ENCODE data around the gene FBXL13. TPM values are rescaled to one million over a fixed set of nuclear protein-coding genes. Genes with fewer than 3 reads are reported as not detected.

Gene FBXL13
- total and polyA plus RNA-seq, 10 of the 15 experiments (the other 5 are each of a cell fraction or from before 2014, with no cell fraction given): 0.08 to 0.95 (median 0.28) TPM; not detected in 2

DNA sequence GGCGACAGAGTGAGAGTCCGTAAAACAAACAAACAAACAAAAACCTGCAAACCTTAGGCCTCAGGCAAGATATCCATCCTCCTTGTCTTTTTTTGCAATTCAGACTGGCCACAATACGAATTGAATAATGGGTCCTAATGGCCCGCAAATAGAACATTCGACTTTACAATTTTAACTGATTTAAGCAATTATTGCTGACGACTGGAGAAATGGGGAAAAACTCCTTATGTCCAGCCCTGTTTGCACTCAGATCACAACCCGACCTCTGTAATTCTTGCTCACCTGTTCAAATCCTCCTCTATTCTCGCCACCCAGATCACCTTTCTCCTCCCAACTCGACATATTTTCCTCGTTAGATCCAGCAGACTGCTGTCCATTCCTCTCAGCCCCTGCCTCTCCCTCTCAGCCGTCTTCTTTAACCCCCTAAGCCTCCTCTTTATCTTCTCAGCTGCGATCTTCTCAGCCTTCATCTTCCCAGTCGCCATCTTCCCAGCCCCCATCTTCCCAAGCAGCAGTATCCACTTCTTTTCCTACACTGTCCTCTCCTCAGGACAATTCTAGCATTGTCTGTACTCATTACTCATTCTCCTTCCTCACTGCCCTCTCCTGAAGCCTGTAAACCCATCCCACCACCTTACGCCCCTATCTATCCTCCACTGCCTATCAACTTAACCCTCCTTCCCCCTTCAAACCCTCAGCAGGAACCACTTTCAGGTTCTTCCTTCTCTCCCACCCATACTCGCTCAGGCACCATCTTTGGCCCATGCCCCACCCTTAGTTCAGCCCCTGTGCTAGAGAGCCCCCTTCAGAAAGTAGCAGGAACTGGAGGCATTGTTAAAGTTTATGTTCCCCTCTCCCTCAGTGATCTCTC, 100.0 kb downstream of the FBXL13 start:
- BruUV-seq (replicated peaks): no TSS peak
- no peak overlapping the region for H2AFZ ChIP-seq (ENCODE audit: control insufficient read depth, low read depth, low read length)
- H3K27ac ChIP-seq (ENCODE audit: control insufficient read depth, insufficient read depth): no peak overlapping the region
- H4K20me1 ChIP-seq (ENCODE audit: control insufficient read depth, insufficient read depth): no peaks in the 10 kb centered on the region
- H3K4me2 ChIP-seq (ENCODE audit: control insufficient read depth, insufficient read depth): no peak overlapping the region
- no peak overlapping the region for H3K9ac ChIP-seq (ENCODE audit: control insufficient read depth, insufficient read depth, low read length)
- no peaks in the 10 kb centered on the region for H3K36me3 ChIP-seq (ENCODE audit: control insufficient read depth in 2 of 2, insufficient read depth in 2 of 2, low read length in 1 of 2)
- no peaks in the 10 kb centered on the region for H3K27me3 ChIP-seq (replicated peaks in 1 of 2; ENCODE audit: control insufficient read depth in 2 of 2, insufficient read depth in 2 of 2, low read length in 1 of 2)
- no peaks in the 10 kb centered on the region for H3K4me1 ChIP-seq (ENCODE audit: control insufficient read depth, insufficient read depth, low read length)
- 48% methylated on average over 15 of the region's 15 CpGs for WGBS (ENCODE audit: insufficient coverage, insufficient replicate concordance, low lambda C conversion rate, missing lambda C conversion rate)
- TF ChIP-seq DPF2 (IDR thresholded peaks at IDR 0.05) (no peak), SMC3 (IDR thresholded peaks at IDR 0.05; ENCODE audit: borderline replicate concordance, low read length) (0 out of 2 replicates have a peak, but pooled peaks have one; percentile 6), SPI1 (IDR thresholded peaks at IDR 0.05; ENCODE audit: borderline replicate concordance, insufficient read depth, low read depth, low read length) (no peak), STAT1 (conservative IDR thresholded peaks at IDR 0.05) (no peak), RFX5 (IDR thresholded peaks at IDR 0.05; ENCODE audit: low read depth, low read length) (no peak), HDAC2 (IDR thresholded peaks at IDR 0.05) (no peak), NBN (IDR thresholded peaks at IDR 0.05) (no peak), RAD21 (IDR thresholded peaks at IDR 0.05; ENCODE audit: insufficient read depth, low read depth, low read length) (peak; percentile 56)
- TF ChIP-seq, protein P1, sequence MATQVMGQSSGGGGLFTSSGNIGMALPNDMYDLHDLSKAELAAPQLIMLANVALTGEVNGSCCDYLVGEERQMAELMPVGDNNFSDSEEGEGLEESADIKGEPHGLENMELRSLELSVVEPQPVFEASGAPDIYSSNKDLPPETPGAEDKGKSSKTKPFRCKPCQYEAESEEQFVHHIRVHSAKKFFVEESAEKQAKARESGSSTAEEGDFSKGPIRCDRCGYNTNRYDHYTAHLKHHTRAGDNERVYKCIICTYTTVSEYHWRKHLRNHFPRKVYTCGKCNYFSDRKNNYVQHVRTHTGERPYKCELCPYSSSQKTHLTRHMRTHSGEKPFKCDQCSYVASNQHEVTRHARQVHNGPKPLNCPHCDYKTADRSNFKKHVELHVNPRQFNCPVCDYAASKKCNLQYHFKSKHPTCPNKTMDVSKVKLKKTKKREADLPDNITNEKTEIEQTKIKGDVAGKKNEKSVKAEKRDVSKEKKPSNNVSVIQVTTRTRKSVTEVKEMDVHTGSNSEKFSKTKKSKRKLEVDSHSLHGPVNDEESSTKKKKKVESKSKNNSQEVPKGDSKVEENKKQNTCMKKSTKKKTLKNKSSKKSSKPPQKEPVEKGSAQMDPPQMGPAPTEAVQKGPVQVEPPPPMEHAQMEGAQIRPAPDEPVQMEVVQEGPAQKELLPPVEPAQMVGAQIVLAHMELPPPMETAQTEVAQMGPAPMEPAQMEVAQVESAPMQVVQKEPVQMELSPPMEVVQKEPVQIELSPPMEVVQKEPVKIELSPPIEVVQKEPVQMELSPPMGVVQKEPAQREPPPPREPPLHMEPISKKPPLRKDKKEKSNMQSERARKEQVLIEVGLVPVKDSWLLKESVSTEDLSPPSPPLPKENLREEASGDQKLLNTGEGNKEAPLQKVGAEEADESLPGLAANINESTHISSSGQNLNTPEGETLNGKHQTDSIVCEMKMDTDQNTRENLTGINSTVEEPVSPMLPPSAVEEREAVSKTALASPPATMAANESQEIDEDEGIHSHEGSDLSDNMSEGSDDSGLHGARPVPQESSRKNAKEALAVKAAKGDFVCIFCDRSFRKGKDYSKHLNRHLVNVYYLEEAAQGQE (IDR thresholded peaks at IDR 0.05; ENCODE audit: low read depth, low read length): no peak
- TF ChIP-seq, protein P2, sequence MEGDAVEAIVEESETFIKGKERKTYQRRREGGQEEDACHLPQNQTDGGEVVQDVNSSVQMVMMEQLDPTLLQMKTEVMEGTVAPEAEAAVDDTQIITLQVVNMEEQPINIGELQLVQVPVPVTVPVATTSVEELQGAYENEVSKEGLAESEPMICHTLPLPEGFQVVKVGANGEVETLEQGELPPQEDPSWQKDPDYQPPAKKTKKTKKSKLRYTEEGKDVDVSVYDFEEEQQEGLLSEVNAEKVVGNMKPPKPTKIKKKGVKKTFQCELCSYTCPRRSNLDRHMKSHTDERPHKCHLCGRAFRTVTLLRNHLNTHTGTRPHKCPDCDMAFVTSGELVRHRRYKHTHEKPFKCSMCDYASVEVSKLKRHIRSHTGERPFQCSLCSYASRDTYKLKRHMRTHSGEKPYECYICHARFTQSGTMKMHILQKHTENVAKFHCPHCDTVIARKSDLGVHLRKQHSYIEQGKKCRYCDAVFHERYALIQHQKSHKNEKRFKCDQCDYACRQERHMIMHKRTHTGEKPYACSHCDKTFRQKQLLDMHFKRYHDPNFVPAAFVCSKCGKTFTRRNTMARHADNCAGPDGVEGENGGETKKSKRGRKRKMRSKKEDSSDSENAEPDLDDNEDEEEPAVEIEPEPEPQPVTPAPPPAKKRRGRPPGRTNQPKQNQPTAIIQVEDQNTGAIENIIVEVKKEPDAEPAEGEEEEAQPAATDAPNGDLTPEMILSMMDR (IDR thresholded peaks at IDR 0.05 in 2 of 3, conservative IDR thresholded peaks at IDR 0.05 in 1 of 3; ENCODE audit: control insufficient read depth in 2 of 3, extremely low read depth in 1 of 3, insufficient read depth in 1 of 3, low read depth in 3 of 3, low read length in 3 of 3): peak; percentile 17 to 21 (median 17); a peak in 2 of 6 replicates
- TF ChIP-seq, protein P3, sequence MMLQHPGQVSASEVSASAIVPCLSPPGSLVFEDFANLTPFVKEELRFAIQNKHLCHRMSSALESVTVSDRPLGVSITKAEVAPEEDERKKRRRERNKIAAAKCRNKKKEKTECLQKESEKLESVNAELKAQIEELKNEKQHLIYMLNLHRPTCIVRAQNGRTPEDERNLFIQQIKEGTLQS (IDR thresholded peaks at IDR 0.05; ENCODE audit: borderline replicate concordance, extremely low read depth, low read depth, low read length): no peak
- intact Hi-C loops (cut with micrococcal nuclease; ENCODE audit: unreplicated experiment): no loop called here
- in situ Hi-C loops (cut with MboI): no loop called here
- ChIA-PET POLR2A (no interaction called here), RAD21 (ENCODE audit: unreplicated experiment) (no interaction called here), CTCF (no interaction called here), SMC1A (ENCODE audit: uncharacterized antibody, unreplicated experiment) (no interaction called here)
- H3K79me2 ChIP-seq (ENCODE audit: control insufficient read depth, insufficient read depth, low read length): no peaks in the 10 kb centered on the region
- no peak overlapping the region for H3K4me3 ChIP-seq
- H3K9me3 ChIP-seq (replicated peaks; ENCODE audit: control insufficient read depth, insufficient read depth, low read length): no peaks in the 10 kb centered on the region
- ATAC-seq: peak; percentile 58; the same call in 2 of the 3 replicates
- no peak for FAIRE-seq
- DNase-seq (ENCODE audit: low read depth, low spot score): no peak

All from GM12878 (cell line).